ENCODE results near the gene CCDC87. TPM values are rescaled to one million over a fixed set of nuclear protein-coding genes. Genes with fewer than 3 reads are reported as not detected.

The CCDC87 gene
- total and polyA plus RNA-seq, 2 donors (not counting 3 experiments of a cell fraction or from before 2014, with no cell fraction given) = 0.06 to 0.22 TPM

GRCh38 chr11:66591175-66591574 is 1.7 kb downstream of the CCDC87 start:
- peaks cover 5% of the 10 kb centered on the region for H3K4me1 ChIP-seq (ENCODE audit: control insufficient read depth, extremely low read depth, insufficient read depth, low read length)
- TF ChIP-seq JUN (IDR thresholded peaks at IDR 0.05; ENCODE audit: borderline replicate concordance, insufficient read depth, insufficient read length, low read depth) (no peak), CTCF (IDR thresholded peaks at IDR 0.05; ENCODE audit: extremely low read depth in 1 of 2, insufficient read depth in 1 of 2, low read depth in 1 of 2, low read length in 2 of 2) (no peak)
- no peak overlapping the region for H3K9ac ChIP-seq (replicated peaks; ENCODE audit: extremely low read depth, insufficient read depth, low read length)
- H3K4me3 ChIP-seq (replicated peaks in 1 of 3; ENCODE audit: insufficient read depth in 1 of 3, low read depth in 1 of 3, low read length in 3 of 3) = no peak overlapping the region
- H4K20me1 ChIP-seq (replicated peaks; ENCODE audit: control insufficient read depth, extremely low read depth, insufficient read depth, low read length) = no peaks in the 10 kb centered on the region
- no peak overlapping the region for H3K27ac ChIP-seq (ENCODE audit: insufficient read depth, low read depth, low read length)
- ChIA-PET POLR2A (no interaction called here), CTCF (interaction anchor here (1.0 to 1.3 kb wide), 5 partner anchors 12 to 243 kb away, joined by 3 to 4 read pairs (median 4); no protein-coding TSS in a partner anchor)
- no peaks in the 10 kb centered on the region for H3K9me1 ChIP-seq (replicated peaks; ENCODE audit: control insufficient read depth, extremely low read depth, insufficient read depth, low read length)
- no peaks in the 10 kb centered on the region for H3K79me2 ChIP-seq (ENCODE audit: control insufficient read depth, insufficient read depth, low read length)
- intact Hi-C loops (cut with micrococcal nuclease) = loop anchor here (5.0 kb wide), 1 partner anchor 86 kb away; the partner anchor contains the start of gene RBM4B
- no peaks in the 10 kb centered on the region for H3K36me3 ChIP-seq (ENCODE audit: control insufficient read depth in 2 of 2, extremely low read depth in 1 of 2, insufficient read depth in 2 of 2, low read length in 2 of 2)
- no peak overlapping the region for H2AFZ ChIP-seq (ENCODE audit: low read depth, low read length)
- no peak for FAIRE-seq
- no TSS peak for BruUV-seq (replicated peaks)
- dilution Hi-C loops (cut with MboI; ENCODE audit: extremely low pct_ligation_motif_present, low sequenced_read_pairs) = no loop called here
- DNase-seq (ENCODE audit: low read depth, low spot score) = no peak
- H3K4me2 ChIP-seq (ENCODE audit: insufficient read depth, low read length) = no peak overlapping the region
- no peaks in the 10 kb centered on the region for H3K9me3 ChIP-seq (replicated peaks; ENCODE audit: control insufficient read depth, insufficient read depth, low read length)
- H3K27me3 ChIP-seq (ENCODE audit: control insufficient read depth in 2 of 2, insufficient read depth in 2 of 2, low read length in 2 of 2) = peaks cover 0 to 2% of the 10 kb centered on the region in 2 experiments

- H4K20me1 ChIP-seq (replicated peaks; ENCODE audit: control insufficient read depth, extremely low read depth, insufficient read depth, low read length) = no peaks in the 10 kb centered on the region
- dilution Hi-C loops (cut with MboI; ENCODE audit: extremely low pct_ligation_motif_present, low sequenced_read_pairs) (no loop called here), intact Hi-C loops (cut with micrococcal nuclease) (loop anchor here (5.0 kb wide), 1 partner anchor 87 kb away; the partner anchor contains the start of gene RBM4B)
- BruUV-seq (replicated peaks) = no TSS peak
- peaks cover 5% of the 10 kb centered on the region for H3K4me1 ChIP-seq (ENCODE audit: control insufficient read depth, extremely low read depth, insufficient read depth, low read length)
- no peaks in the 10 kb centered on the region for H3K9me1 ChIP-seq (replicated peaks; ENCODE audit: control insufficient read depth, extremely low read depth, insufficient read depth, low read length)
- POLR2A ChIA-PET = no interaction called here
- H3K27me3 ChIP-seq (ENCODE audit: control insufficient read depth in 2 of 2, insufficient read depth in 2 of 2, low read length in 2 of 2) = peaks cover 0 to 2% of the 10 kb centered on the region in 2 experiments
- H3K4me2 ChIP-seq (ENCODE audit: insufficient read depth, low read length) = no peak overlapping the region
- H3K9ac ChIP-seq (replicated peaks; ENCODE audit: extremely low read depth, insufficient read depth, low read length) = no peak overlapping the region
- CTCF ChIA-PET = interaction anchor here (1.0 to 1.3 kb wide), 4 partner anchors 11 to 244 kb away, joined by 3 to 4 read pairs (median 4); no protein-coding TSS in a partner anchor
- DNase-seq (ENCODE audit: low read depth, low spot score) = no peak
- H3K27ac ChIP-seq (ENCODE audit: insufficient read depth, low read depth, low read length) = no peak overlapping the region
- no peaks in the 10 kb centered on the region for H3K79me2 ChIP-seq (ENCODE audit: control insufficient read depth, insufficient read depth, low read length)
- no peaks in the 10 kb centered on the region for H3K9me3 ChIP-seq (replicated peaks; ENCODE audit: control insufficient read depth, insufficient read depth, low read length)
- FAIRE-seq = no peak
- TF ChIP-seq EZH2 (IDR thresholded peaks at IDR 0.05; ENCODE audit: borderline replicate concordance, low read depth, low read length, severe bottlenecking) = no peak
- TF ChIP-seq POLR2AphosphoS5 (IDR thresholded peaks at IDR 0.05; ENCODE audit: insufficient read depth, low read depth, low read length) = no peak
- TF ChIP-seq JUN (IDR thresholded peaks at IDR 0.05; ENCODE audit: borderline replicate concordance, insufficient read depth, insufficient read length, low read depth) = no peak
- no peak for TF ChIP-seq MAX (IDR thresholded peaks at IDR 0.05; ENCODE audit: insufficient read depth, insufficient read length)
- TF ChIP-seq GATA2 (IDR thresholded peaks at IDR 0.05; ENCODE audit: insufficient read depth, insufficient read length, low read depth, low read length) = no peak
- TF ChIP-seq CTCF (IDR thresholded peaks at IDR 0.05; ENCODE audit: extremely low read depth in 1 of 2, insufficient read depth in 1 of 2, low read depth in 1 of 2, low read length in 2 of 2) = no peak
- no peak for TF ChIP-seq MYC (IDR thresholded peaks at IDR 0.05; ENCODE audit: low read depth, low read length)
- no peak for TF ChIP-seq POLR2A (IDR thresholded peaks at IDR 0.05; ENCODE audit: low read depth, low read length)
- TF ChIP-seq FOS (IDR thresholded peaks at IDR 0.05; ENCODE audit: borderline replicate concordance, insufficient read depth, low read length) = no peak
- no peak overlapping the region for H2AFZ ChIP-seq (ENCODE audit: low read depth, low read length)
- no peaks in the 10 kb centered on the region for H3K36me3 ChIP-seq (ENCODE audit: control insufficient read depth in 2 of 2, extremely low read depth in 1 of 2, insufficient read depth in 2 of 2, low read length in 2 of 2)
- H3K4me3 ChIP-seq (replicated peaks in 1 of 3; ENCODE audit: insufficient read depth in 1 of 3, low read depth in 1 of 3, low read length in 3 of 3) = no peak overlapping the region
Observed at GRCh38 chr11:66589996-66590675, 2.7 kb downstream of the CCDC87 start.
